Esophagus squamous epithelium (tissue), 5 donors: ENCODE results near the gene DYNC1I1. TPM values are rescaled to one million over a fixed set of nuclear protein-coding genes. Genes with fewer than 3 reads are reported as not detected.

Source experiments
- DNase-seq: peaks from one replicate; lab custom pipeline; 2025; lab: John Stamatoyannopoulos, UW
- H3K27ac ChIP-seq, 4 donors: fragments of 200-600 bp; sonication (generic); one replicate each; pipeline ENCODE4 v1.5.1; 2016 to 2019; ENCODE audit warnings: mild to moderate bottlenecking in 1 of 4
- H3K27me3 ChIP-seq, 4 donors: fragments of 200-600 bp; sonication (generic); 1 replicate in 3 of 4; 2 replicates in 1 of 4; pipeline versions ENCODE4 v1.5.1 to v1.6.0; 2017 to 2021; ENCODE audit warnings: antibody characterized with exemption in 1 of 4
- H3K36me3 ChIP-seq, 3 donors: fragments of 200-600 bp; sonication (generic); one replicate each; pipeline ENCODE4 v1.5.1; 2016 to 2019
- H3K4me1 ChIP-seq, 3 donors: fragments of 200-600 bp; sonication (generic); one replicate each; pipeline ENCODE4 v1.5.1; 2017 to 2019
- H3K4me3 ChIP-seq, 4 donors: fragments of 200-600 bp; sonication (generic); 1 replicate in 3 of 4; 2 replicates in 1 of 4; pipeline ENCODE4 v1.5.1; 2016 to 2019; ENCODE audit warnings: mild to moderate bottlenecking in 2 of 4, moderate library complexity in 1 of 4
- H3K9me3 ChIP-seq, 3 donors: fragments of 200-600 bp; sonication (generic); one replicate each; pipeline ENCODE4 v1.5.1; 2016 to 2019
- POLR2A ChIP-seq, 4 donors: fragments of 450-650 bp; IDR thresholded peaks; one replicate each; pipeline ENCODE4 v1.6.1; 2017; ENCODE audit warnings: antibody characterized with exemption in 4 of 4, mild to moderate bottlenecking in 4 of 4, moderate library complexity in 3 of 4
- WGBS, 2 donors: methylation state at CpG; one replicate each; pipeline ENCODE4 v1.1.5; 2018; 5-methylcytosine and 5-hydroxymethylcytosine counted together
- intact Hi-C: fragments of 100-400 bp; cut with DNase I; formaldehyde crosslinking; loops from one replicate; pipeline ENCODE4 v1.15.0; 2022
- total RNA-seq, 4 donors: library from RNA; depleted of rRNA; stranded (reverse); fragments of >200 nt; gene quantifications; one replicate each; pipeline ENCODE4 v1.1.0, GENCODE V29; 2016
- TF ChIP-seq, protein P1 (sequence below), 6 experiments: fragments of 450-650 bp in 4 of 6; fragments of 200-600 bp in 2 of 6; sonication (generic) in 2 of 6; IDR thresholded peaks; one replicate each; pipeline ENCODE4 v1.5.1; 2016 to 2019; ENCODE audit warnings: antibody characterized with exemption in 6 of 6, mild to moderate bottlenecking in 4 of 6, moderate library complexity in 4 of 6
- donor health status: DM: yes; HTN: yes; CAD: no.

DYNC1I1 gene
- total RNA-seq, 4 donors from 2014 or later, result 2.0 to 8.0 (median 2.4) TPM

DNA sequence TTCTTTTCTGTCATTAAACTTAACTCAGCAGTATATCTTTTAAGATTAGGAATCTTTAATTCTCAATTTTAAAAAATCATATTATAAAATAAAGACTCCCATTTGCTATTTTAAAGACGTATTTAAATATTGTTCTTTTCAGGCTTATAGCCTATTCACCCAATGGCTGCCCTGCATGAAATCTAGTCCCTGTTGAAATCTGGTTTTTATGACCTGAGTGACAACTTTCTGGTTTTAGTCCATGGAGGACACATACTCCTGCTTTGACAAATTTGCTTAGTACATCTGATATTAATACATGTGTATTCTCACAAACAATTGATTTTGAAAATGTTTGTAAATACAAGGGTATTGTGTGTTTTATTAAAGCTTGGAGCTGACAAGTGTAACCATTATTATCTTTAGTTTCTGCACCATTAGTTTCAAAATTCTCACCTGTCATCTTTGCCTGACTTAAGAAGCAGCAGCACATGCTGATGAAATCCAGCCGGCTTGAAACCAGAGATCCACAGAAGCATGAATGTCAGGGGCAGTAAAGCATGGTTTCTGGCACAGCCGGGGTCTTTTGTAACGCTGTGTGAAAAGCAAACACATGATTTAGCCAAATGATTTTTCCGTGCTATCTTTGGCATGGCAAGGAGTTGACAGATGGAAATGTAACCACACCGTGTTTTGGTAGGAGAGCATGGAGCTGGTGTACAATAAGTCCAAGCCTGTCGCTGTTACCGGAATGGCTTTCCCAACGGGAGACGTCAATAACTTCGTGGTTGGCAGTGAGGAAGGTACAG lies 262.8 kb downstream of the DYNC1I1 start:
- WGBS, 2 donors, result 42 to 43% methylated on average over 11 of the region's 11 CpGs
- no peak for DNase-seq
- no peaks in the 10 kb centered on the region for H3K27me3 ChIP-seq
- intact Hi-C loops, result no loop called here
- H3K4me3 ChIP-seq, result no peak overlapping the region
- no peak overlapping the region for H3K27ac ChIP-seq
- no peaks in the 10 kb centered on the region for H3K9me3 ChIP-seq
- TF ChIP-seq, protein P1, sequence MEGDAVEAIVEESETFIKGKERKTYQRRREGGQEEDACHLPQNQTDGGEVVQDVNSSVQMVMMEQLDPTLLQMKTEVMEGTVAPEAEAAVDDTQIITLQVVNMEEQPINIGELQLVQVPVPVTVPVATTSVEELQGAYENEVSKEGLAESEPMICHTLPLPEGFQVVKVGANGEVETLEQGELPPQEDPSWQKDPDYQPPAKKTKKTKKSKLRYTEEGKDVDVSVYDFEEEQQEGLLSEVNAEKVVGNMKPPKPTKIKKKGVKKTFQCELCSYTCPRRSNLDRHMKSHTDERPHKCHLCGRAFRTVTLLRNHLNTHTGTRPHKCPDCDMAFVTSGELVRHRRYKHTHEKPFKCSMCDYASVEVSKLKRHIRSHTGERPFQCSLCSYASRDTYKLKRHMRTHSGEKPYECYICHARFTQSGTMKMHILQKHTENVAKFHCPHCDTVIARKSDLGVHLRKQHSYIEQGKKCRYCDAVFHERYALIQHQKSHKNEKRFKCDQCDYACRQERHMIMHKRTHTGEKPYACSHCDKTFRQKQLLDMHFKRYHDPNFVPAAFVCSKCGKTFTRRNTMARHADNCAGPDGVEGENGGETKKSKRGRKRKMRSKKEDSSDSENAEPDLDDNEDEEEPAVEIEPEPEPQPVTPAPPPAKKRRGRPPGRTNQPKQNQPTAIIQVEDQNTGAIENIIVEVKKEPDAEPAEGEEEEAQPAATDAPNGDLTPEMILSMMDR (IDR thresholded peaks at IDR 0.05), result no peak
- TF ChIP-seq POLR2A (IDR thresholded peaks at IDR 0.05), result no peak
- H3K4me1 ChIP-seq, result no peaks in the 10 kb centered on the region
- H3K36me3 ChIP-seq, result no peaks in the 10 kb centered on the region

DNA sequence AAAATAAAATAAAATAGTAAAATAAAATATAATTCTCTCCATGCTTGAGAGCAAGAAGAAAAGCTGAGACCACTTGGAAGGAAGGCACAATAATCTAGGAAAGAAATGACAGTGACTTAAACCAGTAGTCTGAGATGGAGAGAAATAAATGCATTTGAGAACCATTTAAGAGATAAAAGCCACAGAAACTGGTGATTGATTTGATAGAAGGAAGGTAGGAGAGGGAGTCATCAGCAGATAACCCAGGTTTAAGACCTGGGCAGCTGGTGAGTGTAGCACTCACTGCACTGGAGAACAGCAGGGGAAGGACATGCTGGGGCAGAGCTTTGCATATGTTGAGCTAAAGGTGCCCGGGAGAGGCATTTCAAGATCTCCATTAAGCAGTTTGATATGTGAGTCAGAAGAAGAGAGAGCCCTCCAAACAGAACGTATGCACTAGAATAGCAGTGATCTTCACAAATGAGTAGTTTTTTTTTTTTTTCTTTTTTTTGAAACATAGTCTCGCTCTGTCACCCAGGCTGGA lies 268.0 kb downstream of the DYNC1I1 start:
- Histone ChIP-seq H3K4me1 (no peaks in the 10 kb centered on the region), H3K27me3 (no peaks in the 10 kb centered on the region), H3K27ac (no peak overlapping the region), H3K4me3 (no peak overlapping the region), H3K9me3 (no peaks in the 10 kb centered on the region), H3K36me3 (no peaks in the 10 kb centered on the region)
- intact Hi-C loops, result no loop called here
- no peak for TF ChIP-seq POLR2A (IDR thresholded peaks at IDR 0.05)
- TF ChIP-seq, protein P1 (IDR thresholded peaks at IDR 0.05), result no peak
- 62 to 64% methylated on average over 3 of the region's 3 CpGs for WGBS, 2 donors
- DNase-seq, result no peak

DNA sequence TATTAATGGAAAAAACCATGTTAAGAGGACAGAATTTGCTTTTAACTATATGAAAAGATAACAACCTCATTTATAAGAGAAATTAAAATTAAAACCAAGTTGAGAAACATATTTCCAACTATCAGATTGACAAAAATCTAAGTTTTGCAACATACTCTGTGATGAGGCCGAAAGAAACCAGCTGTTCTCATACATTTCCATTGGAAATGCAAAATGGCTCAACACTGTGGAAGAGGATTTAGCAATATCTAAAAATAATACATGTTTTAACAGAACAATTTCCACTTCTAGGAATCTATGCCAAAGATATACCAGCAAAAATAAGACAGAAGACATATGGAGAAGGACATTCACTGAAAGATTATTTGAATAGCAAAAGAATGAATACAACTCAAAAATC lies 268.8 kb downstream of the DYNC1I1 start:
- Histone ChIP-seq H3K4me3 (no peak overlapping the region), H3K9me3 (no peaks in the 10 kb centered on the region), H3K4me1 (no peaks in the 10 kb centered on the region), H3K27me3 (no peaks in the 10 kb centered on the region), H3K36me3 (no peaks in the 10 kb centered on the region), H3K27ac (no peak overlapping the region)
- no peak for DNase-seq
- intact Hi-C loops, result no loop called here
- TF ChIP-seq POLR2A (IDR thresholded peaks at IDR 0.05), result no peak
- TF ChIP-seq, protein P1 (IDR thresholded peaks at IDR 0.05), result no peak
- 79 to 86% methylated on average over 1 of the region's 1 CpG for WGBS, 2 donors

DNA sequence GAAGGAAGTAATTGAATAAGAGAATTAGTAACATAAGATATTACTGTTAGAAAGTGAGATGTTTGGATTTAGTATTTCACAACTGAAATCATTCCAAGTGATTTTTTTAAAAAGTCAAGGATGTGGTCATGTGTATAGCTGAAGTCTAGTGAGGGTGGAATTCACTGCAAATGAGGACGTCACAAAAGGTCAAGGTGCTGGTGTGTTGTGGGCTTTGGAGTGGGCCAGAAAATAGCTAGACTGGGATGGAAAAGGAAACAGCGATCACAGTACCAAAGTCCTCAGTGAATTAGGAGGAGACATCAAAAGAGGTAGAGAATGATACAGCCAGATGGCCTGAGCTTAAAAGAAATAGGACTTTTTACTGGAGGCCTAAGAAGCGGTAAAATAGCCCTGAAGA lies 272.8 kb downstream of the DYNC1I1 start:
- 85 to 87% methylated on average over 3 of the region's 3 CpGs for WGBS, 2 donors
- no peak for TF ChIP-seq POLR2A (IDR thresholded peaks at IDR 0.05)
- TF ChIP-seq, protein P1 (IDR thresholded peaks at IDR 0.05), result no peak
- intact Hi-C loops, result no loop called here
- DNase-seq, result no peak
- H3K36me3 ChIP-seq, result no peaks in the 10 kb centered on the region
- no peaks in the 10 kb centered on the region for H3K27me3 ChIP-seq
- H3K9me3 ChIP-seq, result no peaks in the 10 kb centered on the region
- no peak overlapping the region for H3K4me3 ChIP-seq
- no peak overlapping the region for H3K27ac ChIP-seq
- no peaks in the 10 kb centered on the region for H3K4me1 ChIP-seq

DNA sequence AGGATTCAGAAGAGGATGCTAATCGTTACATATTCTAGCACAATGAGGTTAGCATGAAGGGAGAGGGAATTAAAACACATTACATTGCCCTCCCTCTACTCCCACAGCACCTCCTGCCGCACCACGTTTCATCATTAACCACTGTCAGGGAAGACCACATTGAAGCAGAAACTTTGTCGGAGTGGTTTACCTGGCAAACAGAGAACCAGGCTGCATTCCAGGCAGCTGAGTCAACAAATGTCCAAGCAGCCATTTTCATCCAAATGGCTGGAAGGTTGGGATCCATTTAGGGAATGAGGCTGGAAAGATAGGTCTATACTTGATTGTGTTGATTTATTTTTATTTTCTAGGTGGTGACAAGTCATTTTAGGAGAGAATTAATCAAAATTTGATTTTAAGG lies 273.6 kb downstream of the DYNC1I1 start:
- no peak overlapping the region for H3K4me3 ChIP-seq
- WGBS, 2 donors, result 51 to 57% methylated on average over 4 of the region's 4 CpGs
- intact Hi-C loops, result no loop called here
- no peak overlapping the region for H3K27ac ChIP-seq
- H3K9me3 ChIP-seq, result no peaks in the 10 kb centered on the region
- TF ChIP-seq POLR2A (IDR thresholded peaks at IDR 0.05), result no peak
- TF ChIP-seq, protein P1 (IDR thresholded peaks at IDR 0.05), result no peak
- no peaks in the 10 kb centered on the region for H3K27me3 ChIP-seq
- H3K4me1 ChIP-seq, result no peaks in the 10 kb centered on the region
- DNase-seq, result no peak
- H3K36me3 ChIP-seq, result no peaks in the 10 kb centered on the region
